Astrocyte of the spinal cord (primary cell): ENCODE measurements around the gene ZNF75A.
"Not testable (repeated sequence)": the region's sequence is repeated elsewhere in the genome, so short reads cannot be mapped to it uniquely, and the experiment has no call there.

Experiments used
- DNase-seq: peaks from one replicate; pipeline ENCODE4 v3.0.0; 2011; ENCODE audit warnings: low read depth, low spot score
- H3K4me3 ChIP-seq: 2 replicates; pipeline ENCODE4 v1.5.1; 2011; ENCODE audit warnings: low read depth, mild to moderate bottlenecking, low read length, moderate library complexity
- in situ Hi-C: cut with HindIII; loops from 2 replicates; pipeline ENCODE4 v1.10.0; 2017; ENCODE audit warnings: low sequenced_read_pairs
- TF ChIP-seq, protein P1 (sequence below): IDR thresholded peaks from 2 replicates; pipeline ENCODE4 v1.5.1; 2012; ENCODE audit warnings: low read depth, mild to moderate bottlenecking, low read length, inconsistent platforms

ZNF75A gene

GRCh38 chr16:3264137-3265036, 40.9 kb upstream of the ZNF75A start:
- TF ChIP-seq, protein P1, sequence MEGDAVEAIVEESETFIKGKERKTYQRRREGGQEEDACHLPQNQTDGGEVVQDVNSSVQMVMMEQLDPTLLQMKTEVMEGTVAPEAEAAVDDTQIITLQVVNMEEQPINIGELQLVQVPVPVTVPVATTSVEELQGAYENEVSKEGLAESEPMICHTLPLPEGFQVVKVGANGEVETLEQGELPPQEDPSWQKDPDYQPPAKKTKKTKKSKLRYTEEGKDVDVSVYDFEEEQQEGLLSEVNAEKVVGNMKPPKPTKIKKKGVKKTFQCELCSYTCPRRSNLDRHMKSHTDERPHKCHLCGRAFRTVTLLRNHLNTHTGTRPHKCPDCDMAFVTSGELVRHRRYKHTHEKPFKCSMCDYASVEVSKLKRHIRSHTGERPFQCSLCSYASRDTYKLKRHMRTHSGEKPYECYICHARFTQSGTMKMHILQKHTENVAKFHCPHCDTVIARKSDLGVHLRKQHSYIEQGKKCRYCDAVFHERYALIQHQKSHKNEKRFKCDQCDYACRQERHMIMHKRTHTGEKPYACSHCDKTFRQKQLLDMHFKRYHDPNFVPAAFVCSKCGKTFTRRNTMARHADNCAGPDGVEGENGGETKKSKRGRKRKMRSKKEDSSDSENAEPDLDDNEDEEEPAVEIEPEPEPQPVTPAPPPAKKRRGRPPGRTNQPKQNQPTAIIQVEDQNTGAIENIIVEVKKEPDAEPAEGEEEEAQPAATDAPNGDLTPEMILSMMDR = peak; percentile 42
- in situ Hi-C loops = no loop called here
- peak overlapping the region; percentile 71 for H3K4me3 ChIP-seq
- DNase-seq = peak; percentile 98

DNA sequence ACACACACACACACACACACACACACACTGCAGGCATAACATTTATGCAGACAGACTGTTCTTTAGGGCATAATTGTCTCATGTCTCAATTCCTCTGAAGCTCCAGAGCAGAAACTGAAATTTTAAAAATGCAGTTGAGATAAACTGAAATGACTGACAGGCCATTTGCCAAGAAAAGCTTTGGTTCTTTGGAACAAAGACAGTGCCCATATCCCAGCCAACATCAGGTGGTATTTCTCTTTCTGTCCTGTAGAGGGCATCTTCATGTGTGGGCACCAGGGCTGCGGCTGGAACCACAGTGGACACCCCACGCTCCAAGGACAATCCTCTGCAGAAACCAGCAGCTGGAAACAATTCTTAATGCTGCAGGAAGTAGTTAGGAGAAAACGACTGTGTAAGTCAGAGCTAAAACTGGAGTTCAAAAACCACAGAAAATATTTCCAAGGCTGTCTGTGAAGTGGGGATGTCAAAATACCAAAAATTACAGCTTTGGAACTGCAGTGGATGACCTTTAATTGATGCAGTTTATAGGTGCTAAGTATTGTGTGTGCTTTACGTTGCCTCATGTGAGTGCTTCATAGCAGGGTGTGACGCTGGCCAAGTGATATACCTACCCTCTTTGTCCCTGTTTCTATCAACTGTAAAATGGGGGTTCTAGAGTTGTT, 38.3 kb upstream of the ZNF75A start:
- no peak overlapping the region for H3K4me3 ChIP-seq
- no peak for DNase-seq
- TF ChIP-seq, protein P1 = peak; percentile 57
- in situ Hi-C loops = no loop called here

- no peak overlapping the region for H3K4me3 ChIP-seq
- TF ChIP-seq, protein P1 = no peak
- DNase-seq = no peak
- in situ Hi-C loops = no loop called here
Observed at GRCh38 chr16:3268294-3268693, 37.0 kb upstream of the ZNF75A start.

DNA sequence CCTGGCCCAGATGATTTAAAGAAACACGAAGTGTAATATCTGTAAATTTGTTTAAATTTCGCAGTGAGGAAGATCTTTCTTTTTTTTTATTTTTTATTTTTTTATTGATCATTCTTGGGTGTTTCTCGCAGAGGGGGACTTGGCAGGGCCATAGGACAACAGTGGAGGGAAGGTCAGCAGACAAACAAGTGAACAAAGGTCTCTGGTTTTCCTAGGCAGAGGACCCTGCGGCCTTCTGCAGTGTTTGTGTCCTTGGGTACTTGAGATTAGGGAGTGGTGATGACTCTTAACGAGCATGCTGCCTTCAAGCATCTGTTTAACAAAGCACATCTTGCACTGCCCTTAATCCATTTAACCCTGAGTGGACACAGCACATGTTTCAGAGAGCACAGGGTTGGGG, 34.6 kb upstream of the ZNF75A start:
- H3K4me3 ChIP-seq, in situ Hi-C loops, DNase-seq: not testable (repeated sequence)

GRCh38 chr16:3271281-3271680, 34.0 kb upstream of the ZNF75A start:
- in situ Hi-C loops = not testable (repeated sequence)

GRCh38 chr16:3274490-3274889, 30.8 kb upstream of the ZNF75A start:
- in situ Hi-C loops = no loop called here
- H3K4me3 ChIP-seq = no peak overlapping the region
- DNase-seq = peak; percentile 20
- TF ChIP-seq, protein P1 = no peak

More at GRCh38 chr16:3271281-3271680, 34.0 kb upstream of the ZNF75A start:
- not testable (repeated sequence) for H3K4me3 ChIP-seq, DNase-seq

- no peak for DNase-seq
- in situ Hi-C loops = no loop called here
- TF ChIP-seq, protein P1 = no peak
- H3K4me3 ChIP-seq = no peak overlapping the region
Observed at GRCh38 chr16:3274947-3275346, 30.4 kb upstream of the ZNF75A start.
